GF-D8 (cell line): ENCODE measurements around the gene RAD9A.

Source experiments
- DNase-seq: peaks from one replicate; lab custom pipeline; 2025; lab: John Stamatoyannopoulos, UW

RAD9A gene

GRCh38 chr11:67441098-67441563, 49.3 kb downstream of the RAD9A start:
- DNase-seq = no peak

GRCh38 chr11:67441731-67442351, 50.1 kb downstream of the RAD9A start:
- no peak for DNase-seq

- no peak for DNase-seq
Measured at GRCh38 chr11:67442504-67443404, 51.0 kb downstream of the RAD9A start.

GRCh38 chr11:67445515-67445914, 53.7 kb downstream of the RAD9A start:
- DNase-seq = no peak
